SU-DHL-6 (cell line): Measurements from ENCODE around the gene LRRC56.

Experiments
- CTCF ChIP-seq: fragments of 200-600 bp; sonication (generic); IDR thresholded peaks from one replicate; pipeline ENCODE4 v1.5.1; 2017; ENCODE audit warnings: antibody characterized with exemption, mild to moderate bottlenecking, low read length, moderate library complexity; ENCODE audit not compliant: insufficient read depth, poor library complexity, severe bottlenecking
- EZH2phosphoT487 ChIP-seq: fragments of 200-600 bp; sonication (generic), shearing (Covaris generic); conservative IDR thresholded peaks from 2 replicates; pipeline ENCODE4 v1.6.1; 2018; ENCODE audit warnings: mild to moderate bottlenecking, antibody characterized with exemption, low read length, moderate library complexity, mixed read lengths

- no peak for TF ChIP-seq EZH2phosphoT487
- no peak for TF ChIP-seq CTCF
Observed at GRCh38 chr11:579830-580601, 42.7 kb downstream of the LRRC56 start.
